Hepatocyte (in vitro differentiated cells): ENCODE measurements around the gene CNRIP1. TPM values are rescaled to one million over a fixed set of nuclear protein-coding genes. Genes with fewer than 3 reads are reported as not detected.

Experiments
- DNase-seq: peaks from one replicate; pipeline ENCODE4 v3.0.0-alpha.2; 2016; ENCODE audit warnings: low spot score
- H2AFZ ChIP-seq: fragments of 200-600 bp; sonication (generic); 2 replicates; pipeline ENCODE4 v1.6.0; 2016; ENCODE audit warnings: antibody characterized with exemption, mild to moderate bottlenecking
- H3K27ac ChIP-seq: fragments of 200-600 bp; sonication (generic); 2 replicates; pipeline ENCODE4 v1.5.1; 2016; ENCODE audit warnings: mild to moderate bottlenecking
- H3K27me3 ChIP-seq: fragments of 200-600 bp; sonication (generic); 2 replicates; pipeline ENCODE4 v1.6.1; 2016
- H3K36me3 ChIP-seq: fragments of 200-600 bp; sonication (generic); replicated peaks from 2 replicates; pipeline ENCODE4 v1.5.1; 2016; ENCODE audit warnings: low read depth; ENCODE audit not compliant: insufficient read depth
- H3K4me1 ChIP-seq: fragments of 200-600 bp; sonication (generic); 2 replicates; pipeline ENCODE4 v1.5.1; 2016; ENCODE audit warnings: mild to moderate bottlenecking, moderate library complexity; ENCODE audit not compliant: insufficient read depth
- H3K4me2 ChIP-seq: fragments of 200-600 bp; sonication (generic); 2 replicates; pipeline ENCODE4 v1.6.0; 2016
- H3K4me3 ChIP-seq: fragments of 200-600 bp; sonication (generic); 2 replicates; pipeline ENCODE4 v1.5.1; 2016; ENCODE audit warnings: mild to moderate bottlenecking
- H3K79me2 ChIP-seq: fragments of 200-600 bp; sonication (generic); 2 replicates; pipeline ENCODE4 v1.6.0; 2017; ENCODE audit warnings: mild to moderate bottlenecking
- H3K9me2 ChIP-seq: fragments of 200-600 bp; sonication (generic); replicated peaks from 2 replicates; pipeline ENCODE4 v1.6.0; 2017; ENCODE audit warnings: mild to moderate bottlenecking; ENCODE audit not compliant: insufficient read depth
- H3K9me3 ChIP-seq: fragments of 200-600 bp; sonication (generic); 2 replicates; pipeline ENCODE4 v1.5.1; 2016; ENCODE audit warnings: low read depth, mild to moderate bottlenecking
- H4K20me1 ChIP-seq: fragments of 200-600 bp; sonication (generic); 2 replicates; pipeline ENCODE4 v1.6.0; 2016; ENCODE audit warnings: mild to moderate bottlenecking; ENCODE audit not compliant: insufficient read depth, poor library complexity, severe bottlenecking
- CTCF ChIP-seq: fragments of 200-600 bp; sonication (generic); IDR thresholded peaks from 2 replicates; pipeline ENCODE4 v1.5.1; 2016; ENCODE audit warnings: antibody characterized with exemption, mild to moderate bottlenecking; ENCODE audit not compliant: poor library complexity
- EZH2 ChIP-seq: fragments of 200-600 bp; sonication (generic); IDR thresholded peaks from 2 replicates; pipeline ENCODE4 v1.6.1; 2016; ENCODE audit warnings: antibody characterized with exemption, mild to moderate bottlenecking, borderline replicate concordance
- EZH2phosphoT487 ChIP-seq: fragments of 200-600 bp; sonication (generic); IDR thresholded peaks from one replicate; pipeline ENCODE4 v1.6.1; 2018; ENCODE audit warnings: antibody characterized with exemption, mild to moderate bottlenecking, low read depth, moderate library complexity; ENCODE audit not compliant: unreplicated experiment, severe bottlenecking
- WGBS: methylation state at CpG from one replicate; pipeline ENCODE4 v1.1.6; 2016; ENCODE audit warnings: low lambda C conversion rate; ENCODE audit errors: missing lambda C conversion rate; 5-methylcytosine and 5-hydroxymethylcytosine counted together
- polyA plus RNA-seq: library from polyadenylated mRNA; unstranded; fragments of >200 nt; fragmentation: Nextera tagmentation; extraction: Ambion mirVana; gene quantifications from 2 replicates; pipeline ENCODE4 v1.2.1, GENCODE V29; 2016
- total RNA-seq: library from RNA; depleted of rRNA; stranded (reverse); fragments of >200 nt; gene quantifications from 2 replicates; pipeline ENCODE4 v1.2.3, GENCODE V29; 2014

Gene CNRIP1
- total and polyA plus RNA-seq, 2 experiments from 2014 or later = 3.1 to 5.8 TPM

- 7% methylated on average over 11 of the region's 11 CpGs for WGBS
- Histone ChIP-seq H3K9me3 (no peaks in the 10 kb centered on the region), H3K36me3 (no peaks in the 10 kb centered on the region), H3K79me2 (no peaks in the 10 kb centered on the region), H3K4me1 (no peaks in the 10 kb centered on the region), H3K27ac (peak overlapping the region; percentile 93), H3K9me2 (no peaks in the 10 kb centered on the region), H2AFZ (peak overlapping the region; percentile 75), H3K4me2 (peak overlapping the region; percentile 92), H3K27me3 (peaks cover 76% of the 10 kb centered on the region), H4K20me1 (no peaks in the 10 kb centered on the region), H3K4me3 (peak overlapping the region; percentile 62)
- peak; percentile 27 for DNase-seq
- TF ChIP-seq EZH2phosphoT487 (no peak), EZH2 (no peak), CTCF (no peak)
These were observed 431 bp upstream of the CNRIP1 start for GRCh38 chr2:68320118-68320641.

DNA sequence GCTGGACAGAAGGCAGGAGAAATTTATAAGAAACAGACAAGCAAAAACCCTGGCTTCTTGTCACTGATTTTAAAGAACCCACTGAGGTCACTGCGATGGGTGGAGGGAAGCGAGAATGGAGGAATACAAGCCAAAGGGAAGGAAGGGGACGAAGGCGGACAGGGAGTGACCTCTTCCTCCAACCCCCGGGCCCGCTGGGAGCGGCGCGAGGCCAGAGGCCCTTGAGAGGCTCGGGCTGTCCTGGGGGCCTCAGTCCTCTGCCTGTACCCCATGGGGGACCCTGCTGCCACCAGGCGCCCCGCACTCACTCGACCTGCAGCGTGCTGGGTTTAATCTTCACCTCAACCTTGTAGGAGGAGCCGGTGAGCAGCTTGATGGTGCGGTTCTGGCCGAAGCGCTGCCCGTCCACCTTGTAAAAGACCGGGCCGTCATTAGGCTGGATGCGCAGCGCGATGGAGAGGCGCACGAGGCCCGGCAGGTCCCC, 793 bp downstream of the CNRIP1 start:
- TF ChIP-seq EZH2phosphoT487 (no peak), CTCF (no peak), EZH2 (no peak)
- Histone ChIP-seq H2AFZ (peak overlapping the region; percentile 75), H3K79me2 (no peaks in the 10 kb centered on the region), H3K9me3 (no peaks in the 10 kb centered on the region), H3K27ac (peak overlapping the region; percentile 93), H3K4me2 (peak overlapping the region; percentile 92), H3K36me3 (no peaks in the 10 kb centered on the region), H3K4me1 (no peaks in the 10 kb centered on the region), H3K4me3 (peak overlapping the region; percentile 62), H4K20me1 (no peaks in the 10 kb centered on the region), H3K9me2 (no peaks in the 10 kb centered on the region), H3K27me3 (peaks cover 71% of the 10 kb centered on the region)
- WGBS = 2% methylated on average over 27 of the region's 27 CpGs
- DNase-seq = peak; percentile 7

DNA sequence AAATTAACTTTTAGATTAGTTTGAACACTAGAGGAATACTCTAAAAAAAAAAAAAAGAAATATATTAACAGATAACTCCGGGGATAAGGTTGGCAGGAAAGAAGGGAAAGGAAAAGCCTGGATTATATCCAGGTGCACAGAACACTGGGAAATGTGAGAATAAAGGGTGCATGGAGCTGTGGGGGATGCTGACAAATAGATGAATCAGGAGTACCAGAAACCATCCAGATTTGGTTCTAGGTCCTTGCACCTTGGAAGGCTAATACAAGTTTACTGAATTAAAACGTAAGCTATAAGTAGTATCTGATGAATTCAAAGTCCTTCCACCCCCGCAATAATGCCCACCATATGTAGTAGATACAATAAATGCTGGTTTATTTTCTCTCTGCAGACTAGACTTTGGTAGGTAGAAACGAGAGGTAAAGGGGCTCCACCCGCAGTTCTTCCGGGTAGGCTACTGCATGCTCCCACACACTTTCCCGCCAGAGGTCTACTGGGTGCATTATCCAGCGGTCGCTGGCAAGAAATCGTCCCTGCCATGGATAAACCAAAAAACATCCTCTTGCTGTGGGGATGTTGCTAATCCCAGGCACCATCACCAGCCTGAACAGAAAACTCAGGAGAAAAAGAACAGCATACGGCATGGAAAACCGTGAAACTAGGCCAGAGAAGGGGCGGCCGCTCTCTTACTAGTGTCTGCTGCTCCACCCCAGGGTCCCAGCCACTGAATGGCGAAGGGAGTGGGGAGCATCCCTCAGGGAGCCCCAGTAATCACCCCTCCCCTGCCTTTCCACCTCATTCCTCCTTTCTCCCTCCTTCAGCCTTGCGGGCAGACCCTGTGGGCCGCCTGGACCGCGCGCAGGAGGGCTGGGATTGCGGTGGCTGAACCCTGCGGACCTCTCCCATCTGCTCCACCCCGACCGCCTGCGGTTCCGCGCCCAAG, 1.5 kb downstream of the CNRIP1 start:
- H3K27me3 ChIP-seq = peaks cover 69% of the 10 kb centered on the region
- no peaks in the 10 kb centered on the region for H3K4me1 ChIP-seq
- H2AFZ ChIP-seq = peak overlapping the region; percentile 75
- peak overlapping the region; percentile 93 for H3K27ac ChIP-seq
- H3K4me3 ChIP-seq = peak overlapping the region; percentile 62
- H3K4me2 ChIP-seq = peak overlapping the region; percentile 92
- peak; percentile 10 for DNase-seq
- H3K9me3 ChIP-seq = no peaks in the 10 kb centered on the region
- TF ChIP-seq EZH2 (no peak), CTCF (no peak), EZH2phosphoT487 (no peak)
- WGBS = 18% methylated on average over 27 of the region's 27 CpGs
- H4K20me1 ChIP-seq = no peaks in the 10 kb centered on the region
- no peaks in the 10 kb centered on the region for H3K79me2 ChIP-seq
- H3K9me2 ChIP-seq = no peaks in the 10 kb centered on the region
- no peaks in the 10 kb centered on the region for H3K36me3 ChIP-seq
